CD1c-positive myeloid dendritic cell (primary cell): ENCODE measurements around the gene DIO2.

Source experiments
- DNase-seq: peaks from one replicate; pipeline ENCODE4 v3.0.0-alpha.2; 2016; ENCODE audit errors: extremely low spot score

Gene DIO2

GRCh38 chr14:80211153-80212022 lies at the start of gene DIO2:
TSS of gene DIO2 (minus strand) at chr14:80211504. CDS start at chr14:80211472, 32 bp downstream.
- no peak for DNase-seq

- no peak for DNase-seq
Measured at GRCh38 chr14:80260645-80261044, 49.3 kb upstream of the DIO2 start.

- no peak for DNase-seq
Measured at GRCh38 chr14:80239631-80240030, 28.3 kb upstream of the DIO2 start.

DNA sequence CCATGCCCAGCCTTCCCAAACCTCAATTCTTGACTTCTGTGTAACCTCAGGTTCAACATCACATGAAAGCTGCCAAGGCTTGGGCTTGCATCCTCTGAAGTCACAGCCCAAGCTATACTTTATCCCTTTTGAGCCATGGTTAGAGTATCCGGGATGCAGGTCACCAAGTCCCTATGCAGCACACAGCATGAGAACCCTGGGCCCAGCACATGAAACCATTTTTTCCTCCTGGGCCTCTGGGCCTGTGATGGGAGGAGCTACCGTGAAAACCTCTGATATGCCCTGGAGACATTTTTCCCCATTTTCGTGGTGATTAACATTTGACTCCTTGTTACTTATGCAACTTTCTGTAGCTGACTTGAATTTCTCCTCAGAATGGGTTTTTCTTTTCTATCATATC lies 25.8 kb upstream of the DIO2 start:
- DNase-seq, result no peak

DNA sequence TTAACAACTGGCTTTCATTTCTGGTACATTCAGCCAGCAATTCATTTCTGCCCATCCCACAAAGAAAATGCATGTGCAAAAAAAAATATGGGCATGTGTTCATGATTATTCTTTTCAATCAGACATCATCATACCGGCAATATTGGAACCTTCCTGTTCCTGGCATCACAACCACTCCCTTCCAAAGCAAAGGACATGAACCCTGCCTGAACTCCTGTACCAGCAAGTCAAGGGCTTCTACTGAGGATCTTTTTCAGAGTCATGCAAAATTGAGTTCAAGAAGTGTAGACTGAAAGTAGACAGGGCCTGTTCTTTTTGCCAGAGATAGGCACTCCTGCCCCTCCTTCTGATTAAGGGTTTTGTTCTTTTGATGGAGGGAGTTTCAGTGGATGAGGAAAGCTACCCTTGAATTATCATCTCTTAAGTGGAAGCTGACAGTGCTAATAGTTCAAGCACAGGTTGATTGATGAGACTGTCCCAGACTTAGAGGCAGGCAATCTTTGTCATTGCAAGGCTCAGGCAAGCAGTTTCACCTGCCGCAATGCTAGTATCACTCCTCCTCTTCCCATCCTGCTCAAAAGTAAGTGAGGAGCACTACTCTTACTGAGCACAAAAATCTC lies 22.3 kb upstream of the DIO2 start:
- DNase-seq, result no peak

GRCh38 chr14:80231702-80232101 lies 20.4 kb upstream of the DIO2 start:
- DNase-seq, result no peak

- no peak for DNase-seq
Measured at GRCh38 chr14:80223696-80224465, 12.6 kb upstream of the DIO2 start.

GRCh38 chr14:80216818-80217217 lies 5.5 kb upstream of the DIO2 start:
- no peak for DNase-seq

GRCh38 chr14:80215756-80216581 lies 4.7 kb upstream of the DIO2 start:
- no peak for DNase-seq

DNA sequence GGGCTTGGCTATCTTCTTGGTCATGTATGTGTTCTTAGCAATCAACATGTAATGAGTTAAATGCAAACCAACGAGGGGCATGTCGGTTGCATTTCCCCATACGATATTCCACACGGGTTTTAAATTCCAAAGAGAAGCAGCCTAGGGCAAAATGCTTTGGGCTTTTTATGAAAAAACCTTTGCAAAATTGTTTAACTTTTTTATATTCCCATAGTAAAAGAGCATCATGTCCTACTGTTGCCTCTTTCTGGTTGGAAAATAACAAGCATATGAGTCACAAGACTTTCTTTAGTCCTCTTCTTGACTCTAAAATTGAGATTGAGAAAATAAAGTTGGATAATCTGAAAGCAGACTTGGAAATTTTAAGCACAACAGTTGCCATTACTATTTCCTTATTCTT lies 3.8 kb upstream of the DIO2 start:
- DNase-seq, result no peak

GRCh38 chr14:80213602-80214001 lies 2.3 kb upstream of the DIO2 start:
- no peak for DNase-seq

GRCh38 chr14:80212023-80212397 lies 706 bp upstream of the DIO2 start:
- DNase-seq, result no peak

- no peak for DNase-seq
Measured at GRCh38 chr14:80208461-80208860, 2.8 kb downstream of the DIO2 start.

DNA sequence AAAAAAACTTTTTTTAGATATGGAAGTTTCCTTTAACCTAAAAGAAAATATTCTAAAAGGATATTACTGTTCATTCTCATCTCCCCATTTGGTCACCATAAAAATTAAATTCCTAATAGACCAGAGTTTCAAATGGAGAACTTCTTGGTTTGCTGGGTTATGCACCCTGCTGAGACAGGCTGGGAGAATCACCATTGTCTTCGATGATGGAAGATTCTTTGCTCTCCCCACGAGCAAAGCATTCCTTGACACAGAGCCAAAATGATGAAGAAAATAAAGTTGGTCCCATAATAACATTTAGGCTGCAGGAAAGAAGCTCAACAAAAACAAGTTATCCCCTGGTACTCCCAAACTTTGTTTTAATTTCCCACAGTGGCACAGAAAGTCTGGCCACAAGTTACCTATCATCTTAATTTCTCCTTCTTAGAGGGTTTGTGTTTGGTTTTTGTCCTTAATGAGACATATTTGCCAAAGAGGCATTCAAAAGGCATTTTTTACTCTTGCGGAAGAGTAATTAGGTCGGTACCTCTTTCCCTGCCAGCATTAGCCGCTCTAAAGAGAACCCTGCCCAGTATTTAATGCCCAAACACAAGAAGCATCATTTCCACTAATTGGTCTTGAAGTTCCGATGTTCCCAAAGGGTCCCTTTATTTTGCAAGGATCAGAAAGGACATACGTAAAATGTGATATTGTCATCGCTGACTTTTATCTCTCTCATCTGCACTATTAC lies 4.8 kb downstream of the DIO2 start:
- no peak for DNase-seq

GRCh38 chr14:80202888-80203562 lies 8.3 kb downstream of the DIO2 start:
- peak; percentile 13 for DNase-seq

DNA sequence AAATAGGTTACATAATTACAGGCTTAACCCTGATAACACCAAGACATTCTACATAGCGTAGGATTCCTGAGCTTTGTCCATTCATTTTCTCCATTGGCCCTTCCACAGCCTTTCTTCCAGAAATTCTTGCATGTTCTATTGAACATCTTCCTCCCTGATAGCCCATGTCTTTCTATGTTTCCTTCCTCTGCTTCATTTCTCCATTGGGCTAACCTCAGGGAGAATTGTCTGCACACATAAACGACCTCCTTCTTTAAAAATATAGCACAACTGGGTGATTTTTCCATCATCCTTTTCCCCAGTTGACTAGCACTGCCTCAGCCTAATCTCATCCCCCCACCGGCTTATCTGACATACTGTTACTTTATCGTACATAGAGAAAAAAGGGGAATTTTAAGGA lies 11.2 kb downstream of the DIO2 start:
- DNase-seq, result no peak

GRCh38 chr14:80188571-80188970 lies 22.7 kb downstream of the DIO2 start:
- no peak for DNase-seq

DNA sequence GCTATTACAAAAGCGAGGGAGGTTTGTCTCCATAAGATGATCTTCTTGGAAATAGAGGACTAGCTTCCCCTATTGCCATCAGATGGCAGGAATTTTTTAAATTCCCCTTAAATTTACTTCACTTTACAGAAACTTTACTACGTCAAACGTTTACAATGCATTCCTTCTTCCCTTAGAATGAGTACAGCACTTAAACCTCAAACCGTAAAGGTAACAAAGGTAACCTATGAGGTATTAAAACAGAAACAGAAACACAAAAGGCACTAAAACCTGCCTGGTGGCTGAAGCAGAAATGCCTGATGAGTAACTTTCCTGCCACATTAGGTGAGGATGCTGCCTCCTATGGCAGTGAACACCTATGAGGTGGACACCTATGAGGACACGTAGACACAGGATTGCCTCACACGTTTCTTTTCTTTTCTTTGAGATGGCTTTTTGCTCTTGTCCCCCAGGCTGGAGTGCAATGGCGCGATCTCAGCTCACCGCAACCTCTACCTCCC lies 25.0 kb downstream of the DIO2 start:
- DNase-seq, result no peak

DNA sequence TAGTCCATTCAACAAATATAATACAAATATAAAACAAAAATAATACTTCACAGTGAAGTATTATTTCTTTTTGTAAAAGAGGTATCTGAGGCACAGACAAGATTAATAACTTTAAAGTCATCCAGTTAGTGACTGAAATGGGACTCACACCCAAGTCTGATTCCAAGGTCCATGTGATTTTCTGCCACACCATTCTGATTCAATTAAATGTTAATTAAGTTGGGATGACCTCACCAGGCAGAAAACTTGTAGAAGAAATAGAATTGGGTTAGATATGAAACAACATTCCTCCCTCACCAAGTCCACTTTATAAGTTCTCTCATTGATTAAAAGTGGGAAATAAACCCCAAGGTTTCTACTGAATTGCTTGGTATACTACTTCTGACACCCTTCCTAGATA lies 34.4 kb downstream of the DIO2 start:
- no peak for DNase-seq

- no peak for DNase-seq
Measured at GRCh38 chr14:80172375-80173051, 38.8 kb downstream of the DIO2 start.
